Hippocampal formation (tissue), 2 donors: ENCODE measurements around the gene NEU1.
"Not testable (repeated sequence)": the region's sequence is repeated elsewhere in the genome, so short reads cannot be mapped to it uniquely, and the experiment has no call there.

ENCODE experiments used
- DNase-seq, 2 donors: peaks; one replicate each; lab custom pipeline; 2025; lab: John Stamatoyannopoulos, UW

The NEU1 gene

GRCh38 chr6:31862344-31863235, at the start of gene NEU1:
TSS of gene NEU1 (minus strand) at chr6:31862821. CDS start at chr6:31862776, 45 bp downstream.
- DNase-seq = peak; percentile 100

GRCh38 chr6:31911826-31912585, 49.4 kb upstream of the NEU1 start:
- DNase-seq = no peak

GRCh38 chr6:31909298-31909697, 46.7 kb upstream of the NEU1 start:
- DNase-seq = not testable (repeated sequence)

- no peak for DNase-seq
Measured at GRCh38 chr6:31908791-31909190, 46.2 kb upstream of the NEU1 start.

GRCh38 chr6:31908255-31908654, 45.6 kb upstream of the NEU1 start:
- DNase-seq = not testable (repeated sequence)

- DNase-seq = no peak
Measured at GRCh38 chr6:31907158-31907813, 44.7 kb upstream of the NEU1 start.

GRCh38 chr6:31906727-31907126, 44.1 kb upstream of the NEU1 start:
- not testable (repeated sequence) for DNase-seq

GRCh38 chr6:31906122-31906521, 43.5 kb upstream of the NEU1 start:
- DNase-seq = no peak

- DNase-seq = no peak
Measured at GRCh38 chr6:31905041-31905440, 42.4 kb upstream of the NEU1 start.

- DNase-seq = no peak
Measured at GRCh38 chr6:31903957-31904356, 41.3 kb upstream of the NEU1 start.

GRCh38 chr6:31901953-31902643, 39.5 kb upstream of the NEU1 start, which contains the start of gene ZBTB12:
TSS of gene ZBTB12 (minus strand) at chr6:31902086. CDS start at chr6:31901305, 781 bp downstream.
- DNase-seq = peak; percentile 95

GRCh38 chr6:31901415-31901952, 38.9 kb upstream of the NEU1 start:
- peak; percentile 34 to 57 for DNase-seq

- DNase-seq = peak in 1 of 2 donors; percentile 47
Measured at GRCh38 chr6:31900917-31901414, 38.3 kb upstream of the NEU1 start.

- no peak for DNase-seq
Measured at GRCh38 chr6:31899882-31900722, 37.5 kb upstream of the NEU1 start.

- no peak for DNase-seq
Measured at GRCh38 chr6:31899215-31899614, 36.6 kb upstream of the NEU1 start.

GRCh38 chr6:31898383-31899011, 35.9 kb upstream of the NEU1 start:
- DNase-seq = peak in 1 of 2 donors; percentile 57

GRCh38 chr6:31897612-31898382, 35.2 kb upstream of the NEU1 start, which contains the start of gene EHMT2:
TSS of gene EHMT2 (minus strand) at chr6:31897698. CDS start at chr6:31897677, 21 bp downstream.
- DNase-seq = peak; percentile 87 to 92

GRCh38 chr6:31896856-31897611, 34.4 kb upstream of the NEU1 start:
- DNase-seq = no peak
